HEK293T (cell line): ENCODE results near the gene PPIL1.

Source experiments
- CTCF ChIA-PET: fragments of 350-600 bp; formaldehyde crosslinking; extraction: SDS; loops from one replicate; lab custom pipeline; 2021; ENCODE audit warnings: antibody characterized with exemption, inconsistent platforms; lab: Yijun Ruan, JAX
- POLR2A ChIA-PET: fragments of 350-600 bp; formaldehyde crosslinking; extraction: SDS; loops from one replicate; lab custom pipeline; 2020; ENCODE audit warnings: antibody characterized with exemption, inconsistent platforms; lab: Yijun Ruan, JAX
- DNase-seq: peaks from one replicate; pipeline ENCODE4 v3.0.0; 2012; ENCODE audit warnings: mixed read lengths; ENCODE audit errors: extremely low spot score
- ARNT ChIP-seq: fragments of 450-650 bp; IDR thresholded peaks from 2 replicates; pipeline ENCODE4 v1.6.1; 2017; ENCODE audit warnings: mild to moderate bottlenecking
- BHLHE40 ChIP-seq: fragments of 450-650 bp; IDR thresholded peaks from 2 replicates; pipeline ENCODE4 v1.6.1; 2016; ENCODE audit warnings: mild to moderate bottlenecking, moderate library complexity, borderline replicate concordance
- CTBP1 ChIP-seq: fragments of 450-650 bp; IDR thresholded peaks from 2 replicates; pipeline ENCODE4 v1.6.1; 2016; ENCODE audit warnings: borderline replicate concordance
- ELF4 ChIP-seq: fragments of 450-650 bp; IDR thresholded peaks from 2 replicates; pipeline ENCODE4 v1.6.1; 2017; ENCODE audit warnings: antibody characterized with exemption
- FOXA1 ChIP-seq: fragments of 450-650 bp; IDR thresholded peaks from 2 replicates; pipeline ENCODE4 v1.6.1; 2016; ENCODE audit warnings: mild to moderate bottlenecking
- FOXK2 ChIP-seq: fragments of 450-650 bp; IDR thresholded peaks from 2 replicates; pipeline ENCODE4 v1.6.1; 2016; ENCODE audit warnings: mild to moderate bottlenecking
- FOXM1 ChIP-seq: fragments of 450-650 bp; IDR thresholded peaks from 2 replicates; pipeline ENCODE4 v1.6.1; 2017; ENCODE audit warnings: mild to moderate bottlenecking, borderline replicate concordance
- HDGF ChIP-seq: fragments of 450-650 bp; IDR thresholded peaks from 2 replicates; pipeline ENCODE4 v1.6.1; 2017; ENCODE audit warnings: antibody characterized with exemption, borderline replicate concordance
- L3MBTL2 ChIP-seq: fragments of 450-650 bp; conservative IDR thresholded peaks from 2 replicates; pipeline ENCODE4 v1.6.1; 2016; ENCODE audit warnings: mild to moderate bottlenecking
- LEF1 ChIP-seq: fragments of 450-650 bp; IDR thresholded peaks from 2 replicates; pipeline ENCODE4 v1.6.1; 2017; ENCODE audit warnings: mild to moderate bottlenecking, borderline replicate concordance
- NFRKB ChIP-seq: fragments of 450-650 bp; IDR thresholded peaks from 2 replicates; pipeline ENCODE4 v1.6.1; 2016; ENCODE audit warnings: mild to moderate bottlenecking, moderate library complexity
- SP1 ChIP-seq: fragments of 450-650 bp; IDR thresholded peaks from 2 replicates; pipeline ENCODE4 v1.6.1; 2017
- SUZ12 ChIP-seq: fragments of 450-650 bp; IDR thresholded peaks from 2 replicates; pipeline ENCODE4 v1.6.1; 2016; ENCODE audit warnings: mild to moderate bottlenecking
- TARDBP ChIP-seq: fragments of 450-650 bp; IDR thresholded peaks from 2 replicates; pipeline ENCODE4 v1.6.1; 2016
- ZNF384 ChIP-seq: fragments of 450-650 bp; IDR thresholded peaks from 2 replicates; pipeline ENCODE4 v1.6.1; 2016
- TF ChIP-seq, protein P1 (sequence below): fragments of 450-650 bp; IDR thresholded peaks from 2 replicates; pipeline ENCODE4 v1.6.1; 2016

The PPIL1 gene

DNA sequence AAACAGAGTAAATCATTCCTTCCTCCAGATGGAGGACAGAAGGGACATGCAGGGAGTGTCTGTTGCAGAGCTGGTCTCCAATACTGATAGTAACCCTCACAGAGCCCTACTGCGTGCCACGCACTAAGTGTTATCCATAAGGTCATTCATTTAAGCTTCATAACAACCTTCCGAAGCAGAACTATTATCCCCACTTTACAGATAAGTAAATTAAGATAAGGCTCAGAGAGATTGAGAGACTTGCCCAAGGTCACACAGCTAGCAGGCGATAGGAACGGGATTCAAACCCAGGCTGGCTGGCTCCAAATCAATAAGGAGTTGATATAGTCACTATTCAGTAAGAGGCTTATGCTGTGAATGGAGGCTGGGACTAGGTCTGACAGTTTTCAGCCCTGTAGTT lies 66.0 kb downstream of the PPIL1 start:
- ChIA-PET POLR2A (no interaction called here), CTCF (interaction anchor here (0.7 kb wide), 1 partner anchor 26 kb away, joined by 3 read pairs; no protein-coding TSS in a partner anchor)
- TF ChIP-seq ELF4 (no peak), L3MBTL2 (no peak), HDGF (no peak), SUZ12 (no peak), FOXA1 (no peak), ZNF384 (no peak), SP1 (no peak), FOXM1 (no peak), LEF1 (no peak), BHLHE40 (no peak), CTBP1 (no peak), ARNT (no peak), TARDBP (no peak), NFRKB (no peak), FOXK2 (no peak)
- TF ChIP-seq, protein P1, sequence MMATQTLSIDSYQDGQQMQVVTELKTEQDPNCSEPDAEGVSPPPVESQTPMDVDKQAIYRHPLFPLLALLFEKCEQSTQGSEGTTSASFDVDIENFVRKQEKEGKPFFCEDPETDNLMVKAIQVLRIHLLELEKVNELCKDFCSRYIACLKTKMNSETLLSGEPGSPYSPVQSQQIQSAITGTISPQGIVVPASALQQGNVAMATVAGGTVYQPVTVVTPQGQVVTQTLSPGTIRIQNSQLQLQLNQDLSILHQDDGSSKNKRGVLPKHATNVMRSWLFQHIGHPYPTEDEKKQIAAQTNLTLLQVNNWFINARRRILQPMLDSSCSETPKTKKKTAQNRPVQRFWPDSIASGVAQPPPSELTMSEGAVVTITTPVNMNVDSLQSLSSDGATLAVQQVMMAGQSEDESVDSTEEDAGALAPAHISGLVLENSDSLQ = no peak
- no peak for DNase-seq

DNA sequence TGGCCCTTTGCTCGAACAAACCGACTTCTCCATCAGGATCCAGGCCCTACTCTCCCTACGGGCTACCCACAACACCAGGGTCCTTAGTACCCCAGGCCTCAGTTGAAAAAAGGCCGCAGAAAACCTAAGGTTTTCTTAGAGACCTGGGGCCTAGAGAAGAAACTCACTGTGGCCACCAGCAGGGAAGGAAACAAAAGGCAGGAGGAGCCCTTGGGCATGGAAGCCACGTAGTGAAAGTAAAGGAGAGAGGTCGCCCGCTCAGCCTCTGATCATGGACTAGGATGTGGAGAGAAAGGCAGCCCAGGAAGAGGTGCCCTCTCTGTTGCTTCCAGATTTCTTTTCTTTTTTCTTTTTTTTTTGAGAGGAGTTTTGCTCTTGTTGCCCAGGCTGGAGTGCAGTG lies 66.9 kb downstream of the PPIL1 start:
- ChIA-PET CTCF (no interaction called here), POLR2A (no interaction called here)
- no peak for DNase-seq
- TF ChIP-seq ELF4 (no peak), CTBP1 (no peak), SUZ12 (no peak)
- TF ChIP-seq, protein P1 = no peak

DNA sequence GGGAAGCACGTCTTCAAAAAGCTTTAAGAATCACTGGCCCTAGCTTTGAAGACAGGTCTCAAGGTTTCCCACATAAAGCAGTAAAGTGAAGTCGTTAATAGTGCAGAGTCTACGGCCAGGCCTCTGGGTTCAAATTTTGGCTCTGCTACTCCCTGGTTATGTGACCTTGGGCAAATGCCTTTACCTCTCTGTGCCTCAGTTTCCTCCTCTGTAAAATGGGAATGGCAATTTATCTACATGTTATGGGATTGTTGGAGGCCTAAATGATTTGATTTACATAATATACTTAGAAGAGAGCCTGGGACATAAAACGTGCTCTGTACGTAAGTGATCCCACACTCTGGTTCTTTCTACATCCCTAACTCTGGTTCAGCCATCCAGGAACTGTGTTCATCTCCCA lies 67.5 kb downstream of the PPIL1 start:
- POLR2A ChIA-PET = no interaction called here
- TF ChIP-seq ZNF384 = no peak
- TF ChIP-seq FOXK2 = no peak
- TF ChIP-seq, protein P1 = no peak
- no peak for TF ChIP-seq NFRKB
- no peak for TF ChIP-seq TARDBP
- TF ChIP-seq LEF1 = no peak
- TF ChIP-seq HDGF = no peak
- no peak for TF ChIP-seq SUZ12
- no peak for TF ChIP-seq L3MBTL2
- TF ChIP-seq CTBP1 = no peak
- no peak for TF ChIP-seq ARNT
- no peak for TF ChIP-seq ELF4
- TF ChIP-seq SP1 = no peak
- no peak for TF ChIP-seq BHLHE40
- TF ChIP-seq FOXM1 = no peak
- TF ChIP-seq FOXA1 = no peak
- CTCF ChIA-PET = no interaction called here
- DNase-seq = no peak

DNA sequence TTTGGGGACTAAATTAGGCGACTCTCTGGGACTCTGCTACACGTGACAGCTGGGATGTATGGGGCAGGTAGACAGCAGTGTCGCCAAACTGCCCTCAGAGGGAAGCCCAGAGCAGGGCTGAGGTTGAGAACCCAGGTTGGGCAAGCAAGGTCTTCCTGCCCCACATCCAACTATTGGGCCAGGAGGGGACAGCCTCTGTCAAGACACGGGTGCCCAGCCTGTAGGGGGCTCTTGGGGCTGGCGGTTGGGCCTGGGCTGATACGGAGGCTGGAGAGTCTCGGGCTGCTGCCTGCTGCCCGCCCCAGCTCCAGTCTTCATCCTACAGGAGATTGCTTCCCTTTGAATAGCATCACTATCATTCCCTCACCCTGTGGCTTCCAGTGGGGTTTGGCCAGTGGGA lies 68.7 kb downstream of the PPIL1 start:
- TF ChIP-seq CTBP1 (no peak), ZNF384 (no peak), HDGF (no peak), SUZ12 (no peak), FOXK2 (no peak), TARDBP (no peak), NFRKB (no peak), ELF4 (no peak), ARNT (no peak), LEF1 (no peak), L3MBTL2 (no peak), SP1 (no peak)
- TF ChIP-seq, protein P1 = no peak
- POLR2A ChIA-PET = no interaction called here
- CTCF ChIA-PET = interaction anchor here (0.9 kb wide), 1 partner anchor 24 kb away, joined by 4 read pairs; no protein-coding TSS in a partner anchor
- no peak for DNase-seq

DNA sequence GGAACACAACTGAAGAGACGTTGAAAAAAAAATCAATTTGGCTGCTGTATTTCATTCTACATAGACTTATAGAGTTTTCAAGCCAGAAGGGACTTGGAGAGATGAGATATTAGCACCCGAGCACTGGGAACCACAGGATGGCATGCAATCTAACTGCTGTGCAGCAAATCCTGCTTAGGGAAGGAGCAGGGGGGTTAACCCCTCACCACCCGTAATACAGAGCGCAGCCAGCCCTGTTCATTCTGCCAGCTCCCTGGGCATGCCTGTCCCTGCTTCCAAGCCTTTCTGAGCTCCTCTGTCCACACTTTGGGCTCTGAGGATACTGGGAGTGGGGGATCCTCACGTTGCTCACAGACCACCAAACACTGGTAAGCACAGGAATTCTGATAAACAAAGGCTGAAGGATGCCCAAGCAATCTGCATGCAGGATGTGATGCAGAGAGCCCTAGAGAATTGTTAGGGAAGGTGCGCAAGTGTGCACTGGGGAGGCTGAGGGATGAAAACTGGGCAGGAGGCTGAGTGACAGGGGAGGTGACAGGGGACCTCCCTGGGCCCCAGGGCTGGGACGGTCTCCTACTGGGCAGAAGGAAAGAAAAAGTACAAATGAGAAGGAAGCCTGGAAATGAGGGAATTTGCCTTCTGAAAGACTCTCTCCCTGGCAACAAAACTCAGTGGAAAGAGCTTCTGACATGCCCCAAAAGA lies 69.4 kb downstream of the PPIL1 start:
- CTCF ChIA-PET = interaction anchor here (0.9 kb wide), 1 partner anchor 23 kb away, joined by 4 read pairs; no protein-coding TSS in a partner anchor
- DNase-seq = no peak
- POLR2A ChIA-PET = no interaction called here
- no peak for TF ChIP-seq FOXM1
